Measurements from ENCODE around the gene NKAIN2.

Gene NKAIN2

DNA sequence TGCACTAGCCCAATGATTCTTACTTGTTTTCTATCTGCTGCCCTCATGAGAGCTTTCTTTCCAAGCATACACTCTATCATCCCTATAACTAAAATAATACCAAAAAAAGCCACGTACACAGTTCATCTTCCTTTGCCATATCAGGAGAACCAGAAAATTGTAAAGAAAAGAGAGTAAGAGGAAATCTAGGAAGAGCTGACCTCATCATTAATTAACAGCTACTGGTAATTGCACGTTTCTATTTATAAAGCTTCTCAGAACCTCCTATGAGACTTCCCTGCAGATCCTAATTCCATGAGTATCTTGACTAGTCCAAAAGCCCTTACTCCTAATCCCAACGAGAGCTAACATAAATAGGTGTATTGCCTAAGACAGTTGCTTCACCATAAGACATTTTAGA is 967.1 kb downstream of the NKAIN2 start:
- TF ChIP-seq, protein P1, sequence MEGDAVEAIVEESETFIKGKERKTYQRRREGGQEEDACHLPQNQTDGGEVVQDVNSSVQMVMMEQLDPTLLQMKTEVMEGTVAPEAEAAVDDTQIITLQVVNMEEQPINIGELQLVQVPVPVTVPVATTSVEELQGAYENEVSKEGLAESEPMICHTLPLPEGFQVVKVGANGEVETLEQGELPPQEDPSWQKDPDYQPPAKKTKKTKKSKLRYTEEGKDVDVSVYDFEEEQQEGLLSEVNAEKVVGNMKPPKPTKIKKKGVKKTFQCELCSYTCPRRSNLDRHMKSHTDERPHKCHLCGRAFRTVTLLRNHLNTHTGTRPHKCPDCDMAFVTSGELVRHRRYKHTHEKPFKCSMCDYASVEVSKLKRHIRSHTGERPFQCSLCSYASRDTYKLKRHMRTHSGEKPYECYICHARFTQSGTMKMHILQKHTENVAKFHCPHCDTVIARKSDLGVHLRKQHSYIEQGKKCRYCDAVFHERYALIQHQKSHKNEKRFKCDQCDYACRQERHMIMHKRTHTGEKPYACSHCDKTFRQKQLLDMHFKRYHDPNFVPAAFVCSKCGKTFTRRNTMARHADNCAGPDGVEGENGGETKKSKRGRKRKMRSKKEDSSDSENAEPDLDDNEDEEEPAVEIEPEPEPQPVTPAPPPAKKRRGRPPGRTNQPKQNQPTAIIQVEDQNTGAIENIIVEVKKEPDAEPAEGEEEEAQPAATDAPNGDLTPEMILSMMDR (IDR thresholded peaks at IDR 0.05; ENCODE audit: low read depth, low read length), result no peak
- H3K4me3 ChIP-seq (ENCODE audit: low read depth, low read length), result no peak overlapping the region

DNA sequence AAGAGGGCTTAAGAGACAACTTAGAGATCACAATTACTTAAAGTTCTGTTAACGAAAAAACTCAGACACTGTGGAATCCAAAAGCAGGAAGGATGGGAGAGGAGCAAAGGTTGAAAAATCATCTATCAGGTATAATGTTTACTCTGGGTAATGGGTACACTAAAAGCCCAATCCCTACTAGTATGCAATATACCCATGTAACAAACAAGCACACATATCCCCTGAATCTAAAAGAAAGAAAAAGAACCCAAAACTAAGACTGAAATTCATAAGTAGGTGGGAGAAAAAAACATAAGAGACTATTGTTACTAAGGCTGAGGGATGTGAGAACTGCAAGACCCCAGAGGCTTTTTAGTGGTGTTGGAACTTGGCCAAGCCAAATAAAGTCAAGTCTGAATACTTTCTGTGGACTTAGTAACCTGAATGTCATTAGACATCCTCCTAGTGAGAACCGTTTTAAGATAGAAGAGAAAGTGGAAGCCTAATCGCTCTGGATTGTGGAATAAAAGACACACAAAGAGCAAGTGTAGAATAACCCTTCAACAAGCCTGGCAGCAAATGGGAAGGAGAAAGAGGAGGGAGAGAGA is 969.2 kb downstream of the NKAIN2 start:
- TF ChIP-seq, protein P1 (IDR thresholded peaks at IDR 0.05; ENCODE audit: low read depth, low read length), result no peak
- no peak overlapping the region for H3K4me3 ChIP-seq (ENCODE audit: low read depth, low read length)

DNA sequence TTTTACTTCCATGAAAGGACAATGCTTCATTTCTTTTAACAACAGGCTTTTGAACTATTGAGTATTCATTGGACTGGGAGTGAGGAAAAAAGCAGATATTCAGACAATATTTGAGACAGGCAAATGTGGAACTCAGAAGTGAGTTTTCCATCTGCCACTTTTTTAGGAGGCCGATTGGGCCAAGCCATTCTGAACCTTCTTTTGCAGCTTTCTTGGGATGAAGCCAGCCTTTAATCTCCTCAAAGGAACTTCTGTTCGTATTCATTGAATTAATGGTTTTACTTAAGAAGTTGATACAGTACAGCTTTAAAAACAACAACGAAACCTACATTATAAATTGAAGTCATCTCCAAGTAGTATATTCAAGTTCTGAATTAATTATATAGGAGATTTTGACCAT is 971.5 kb downstream of the NKAIN2 start:
- H3K4me3 ChIP-seq (ENCODE audit: low read depth, low read length), result no peak overlapping the region
- TF ChIP-seq, protein P1 (IDR thresholded peaks at IDR 0.05; ENCODE audit: low read depth, low read length), result no peak

DNA sequence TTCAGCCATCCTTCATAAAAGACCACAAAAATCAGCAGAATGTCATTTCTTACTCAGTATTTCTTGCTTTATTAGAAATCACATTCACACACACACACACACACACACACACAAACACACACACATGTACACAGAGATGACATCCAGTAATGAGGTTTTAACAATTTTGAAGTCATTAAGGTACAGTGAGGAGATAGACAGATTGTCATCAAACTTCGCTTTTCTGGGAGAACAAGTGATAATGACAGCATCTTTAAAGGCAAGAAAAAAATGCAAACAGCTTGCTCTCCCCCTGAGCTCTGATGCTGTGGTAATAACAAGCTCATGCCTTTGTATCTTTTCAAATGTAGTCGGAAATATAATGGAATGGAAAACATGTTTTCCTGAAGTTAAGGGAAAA is 974.2 kb downstream of the NKAIN2 start:
- no peak overlapping the region for H3K4me3 ChIP-seq (ENCODE audit: low read depth, low read length)
- TF ChIP-seq, protein P1 (IDR thresholded peaks at IDR 0.05; ENCODE audit: low read depth, low read length), result no peak

DNA sequence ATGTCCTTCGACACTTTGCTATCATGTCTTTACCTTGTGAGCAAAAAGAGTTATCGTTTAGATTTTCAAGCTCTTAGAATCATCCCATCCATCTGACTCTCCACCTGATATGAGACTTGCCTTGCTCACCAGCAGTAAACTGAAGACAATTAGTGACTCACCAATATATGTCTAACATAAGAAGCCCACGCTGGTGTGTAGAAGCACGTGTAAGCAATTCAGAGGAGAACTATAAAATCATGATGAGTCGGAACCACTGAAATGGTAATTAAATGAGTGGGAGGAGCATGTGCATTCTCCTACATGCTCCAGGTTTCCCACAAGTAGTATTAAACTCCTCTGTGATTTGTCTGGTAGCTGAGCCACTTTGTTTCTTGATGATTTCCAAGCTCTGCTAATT is 977.0 kb downstream of the NKAIN2 start:
- no peak overlapping the region for H3K4me3 ChIP-seq (ENCODE audit: low read depth, low read length)
- TF ChIP-seq, protein P1 (IDR thresholded peaks at IDR 0.05; ENCODE audit: low read depth, low read length), result no peak

DNA sequence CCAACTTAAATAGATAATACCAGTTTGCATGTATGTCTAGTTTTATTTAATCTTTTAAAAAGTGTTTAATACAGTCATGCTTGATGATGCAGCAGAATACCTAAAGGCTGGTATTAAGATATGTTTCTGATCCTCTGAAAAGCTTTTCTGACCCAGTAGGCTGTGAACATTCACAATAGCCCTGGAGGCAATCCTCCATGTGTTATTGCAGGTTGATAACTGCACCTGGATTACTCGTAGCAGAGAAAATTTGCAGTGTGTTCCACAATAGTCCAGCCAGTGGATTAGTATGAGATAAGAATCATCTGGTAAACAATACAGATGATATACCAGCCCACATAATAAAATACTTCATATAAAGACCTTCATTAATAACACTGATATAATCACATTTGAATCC is 979.7 kb downstream of the NKAIN2 start:
- no peak overlapping the region for H3K4me3 ChIP-seq (ENCODE audit: low read depth, low read length)
- TF ChIP-seq, protein P1 (IDR thresholded peaks at IDR 0.05; ENCODE audit: low read depth, low read length), result no peak

DNA sequence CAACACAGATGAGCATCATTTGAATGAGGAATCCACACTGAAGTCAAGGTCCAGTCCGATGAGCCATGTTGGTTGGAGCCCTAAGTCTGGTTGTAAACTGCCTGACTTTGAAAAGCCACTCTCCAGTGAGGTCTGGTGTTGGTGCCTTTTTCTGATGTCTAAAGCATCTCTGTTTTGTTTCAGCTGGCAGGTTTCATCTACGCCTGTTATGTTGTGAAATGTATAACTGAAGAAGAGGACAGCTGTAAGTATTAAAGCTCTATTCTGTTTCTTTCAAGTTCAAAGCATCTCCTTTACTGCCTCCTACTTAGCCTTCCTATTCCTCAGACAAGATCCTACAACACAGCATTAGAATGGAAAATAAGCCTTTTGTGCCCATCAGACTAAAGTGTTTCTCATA is 987.5 kb downstream of the NKAIN2 start:
- TF ChIP-seq, protein P1 (IDR thresholded peaks at IDR 0.05; ENCODE audit: low read depth, low read length), result no peak
- no peak overlapping the region for H3K4me3 ChIP-seq (ENCODE audit: low read depth, low read length)
